Heart left ventricle (tissue), 16 donors: ENCODE results near the gene THOC5. TPM values are rescaled to one million over a fixed set of nuclear protein-coding genes. Genes with fewer than 3 reads are reported as not detected.

Experiments
- ATAC-seq, 4 donors: fragments of 200-7000 bp; cut with Tn5 transposase; one replicate each; pipeline ENCODE4 v1.9.1; 2020 to 2022; ENCODE audit warnings: moderate library complexity in 4 of 4, mild to moderate bottlenecking in 3 of 4, moderate number of reproducible peaks in 1 of 4
- DNase-seq, 5 donors: peaks; one replicate each; pipeline ENCODE4 v3.0.0-alpha.2; 2020
- H3K27ac ChIP-seq, 12 donors: fragments of 200-600 bp; sonication (generic) in 4 of 12; one replicate each; pipeline versions ENCODE4 v1.5.0 to v1.8.0; 2016 to 2022; ENCODE audit warnings: mild to moderate bottlenecking in 2 of 12
- H3K27me3 ChIP-seq, 9 donors: fragments of 200-600 bp; sonication (generic) in 2 of 9; one replicate each; pipeline versions ENCODE4 v1.5.1 to v1.8.0; 2016 to 2022; ENCODE audit warnings: mild to moderate bottlenecking in 3 of 9
- H3K36me3 ChIP-seq, 9 donors: fragments of 200-600 bp; sonication (generic) in 2 of 9; one replicate each; pipeline versions ENCODE4 v1.5.0 to v1.8.0; 2018 to 2022; ENCODE audit warnings: mild to moderate bottlenecking in 2 of 9
- H3K4me1 ChIP-seq, 12 donors: fragments of 200-600 bp; sonication (generic) in 4 of 12; one replicate each; pipeline versions ENCODE4 v1.5.0 to v1.8.0; 2016 to 2022; ENCODE audit warnings: mild to moderate bottlenecking in 3 of 12
- H3K4me3 ChIP-seq, 12 donors: fragments of 200-600 bp; sonication (generic) in 4 of 12; one replicate each; pipeline versions ENCODE4 v1.5.0 to v1.8.0; 2017 to 2022; ENCODE audit warnings: mild to moderate bottlenecking in 9 of 12, moderate library complexity in 4 of 12
- H3K9me3 ChIP-seq, 12 donors: fragments of 200-600 bp; sonication (generic) in 4 of 12; one replicate each; pipeline versions ENCODE4 v1.5.0 to v1.8.0; 2016 to 2022; ENCODE audit warnings: mild to moderate bottlenecking in 1 of 12
- CTCF ChIP-seq, 12 donors: fragments of 200-600 bp; sonication (generic) in 4 of 12; IDR thresholded peaks; one replicate each; pipeline versions ENCODE4 v1.5.0 to v1.8.0; 2018 to 2022; ENCODE audit warnings: antibody characterized with exemption in 12 of 12, mild to moderate bottlenecking in 5 of 12
- POLR2A ChIP-seq, 2 donors: fragments of 450-650 bp; IDR thresholded peaks; one replicate each; pipeline ENCODE4 v1.6.1; 2017; ENCODE audit warnings: antibody characterized with exemption in 2 of 2, mild to moderate bottlenecking in 2 of 2, moderate library complexity in 2 of 2
- WGBS, 4 donors: extraction: QIAGEN DNeasy Blood & Tissue Kit in 2 of 4; methylation state at CpG; one replicate each; pipeline versions ENCODE4 v1.1.5 to v1.1.7; 2013 to 2018; 5-methylcytosine and 5-hydroxymethylcytosine counted together
- intact Hi-C, 10 donors: fragments of 100-400 bp; cut with DNase I; formaldehyde crosslinking; loops; one replicate each; pipeline versions ENCODE4 v1.11.1 to v1.14.2; 2022
- polyA plus RNA-seq, 2 donors: library from polyadenylated mRNA; stranded (reverse); fragments of 200-250 nt; gene quantifications; one replicate each; pipeline ENCODE4 v1.2.3, GENCODE V29; 2013
- total RNA-seq, 9 donors: library from RNA; depleted of rRNA in 2 of 9; stranded (reverse); fragments of >200 nt in 2 of 9; fragmentation: NEBNext Ultra II Directional in 3 of 9; extraction: Animal tissue kit (Norgen Biotek cat#: 25700) in 3 of 9; gene quantifications; one replicate each; pipeline versions ENCODE4 v1.1.0 to v1.2.4, GENCODE V29; 2016 to 2023
- donor health status: ischemic (EF 13 %, LVEDD 7.1; RV severe dilation, severe dysfunction).
- donor health status: healthy with polysubstance abuse.
- donor health status: DM: no; HTN: yes; CAD: no.
- donor health status: DM: no; HTN: no; CAD: no.
- donor health status: ischemic (EF 25% LVEDD 6.9; RV normal size, moderate dysfunction).
- donor health status: ischemic (EF 25% LVEDD 5.7; RV mildly dilated, moderate dysfunction).
- donor health status: healthy.
- donor health status: DM: yes; HTN: yes; CAD: no.
- donor health status: ischemic (EF 35%, LVEDD 5.7; RV mildly dilated, moderate dysfunction).
- donor health status: nonischemic (EF 11% LVEDD 7.7; RV severe dilation, severe dysfunction).
- donor health status: DM: yes; HTN: yes; CAD: no.
- donor health status: PGD.
- donor health status: ischemic (EF 29% LVEDD 5.4; RV normal size, mild dysfunction).
- donor health status: nonischemic (EF 23%, LVEDD 6.1; RV moderate dilation, normal function).

Gene THOC5
- total and polyA plus RNA-seq, 11 donors = 25.5 to 88.7 (median 40.6) TPM

- intact Hi-C loops = loop anchor here in 1 of 10 donors (10.0 kb wide), 1 partner anchor 64 kb away; no protein-coding TSS in a partner anchor
- H3K9me3 ChIP-seq = no peaks in the 10 kb centered on the region
- WGBS, 4 donors = 89 to 96% (median 96%) methylated on average over 2 of the region's 2 CpGs
- no peaks in the 10 kb centered on the region for H3K4me1 ChIP-seq
- peaks cover 0 to 41% (median 15%) of the 10 kb centered on the region in 9 donors for H3K36me3 ChIP-seq
- no peak overlapping the region for H3K27ac ChIP-seq
- H3K27me3 ChIP-seq = no peaks in the 10 kb centered on the region
- DNase-seq (no peak), ATAC-seq (no peak)
- H3K4me3 ChIP-seq = no peak overlapping the region
- TF ChIP-seq POLR2A (IDR thresholded peaks at IDR 0.05) = no peak
- no peak for TF ChIP-seq CTCF (IDR thresholded peaks at IDR 0.05)
Observed at GRCh38 chr22:29570912-29571549, 17.5 kb upstream of the THOC5 start.

- no peak for DNase-seq
- H3K27ac ChIP-seq = no peak overlapping the region
- H3K9me3 ChIP-seq = no peaks in the 10 kb centered on the region
- no peaks in the 10 kb centered on the region for H3K4me1 ChIP-seq
- TF ChIP-seq CTCF (IDR thresholded peaks at IDR 0.05) = no peak
- TF ChIP-seq POLR2A (IDR thresholded peaks at IDR 0.05) = no peak
- intact Hi-C loops = loop anchor here in 1 of 10 donors (10.0 kb wide), 1 partner anchor 64 kb away; no protein-coding TSS in a partner anchor
- no peak overlapping the region for H3K4me3 ChIP-seq
- H3K27me3 ChIP-seq = no peaks in the 10 kb centered on the region
- H3K36me3 ChIP-seq = peaks cover 0 to 46% (median 15%) of the 10 kb centered on the region in 9 donors
- ATAC-seq = peak in 2 of 4 donors; percentile 18 to 27
- WGBS, 4 donors = 73 to 91% (median 89%) methylated on average over 5 to 7 of the region's 7 CpGs
Observed at GRCh38 chr22:29570456-29570855, 16.9 kb upstream of the THOC5 start.

GRCh38 chr22:29569011-29569678 lies 15.6 kb upstream of the THOC5 start:
- H3K36me3 ChIP-seq = peaks cover 0 to 49% (median 15%) of the 10 kb centered on the region in 9 donors
- intact Hi-C loops = no loop called here
- ATAC-seq = peak in 1 of 4 donors; percentile 29

More at GRCh38 chr22:29569011-29569678, 15.6 kb upstream of the THOC5 start:
- TF ChIP-seq CTCF (IDR thresholded peaks at IDR 0.05) (no peak), POLR2A (IDR thresholded peaks at IDR 0.05) (no peak)
- Histone ChIP-seq H3K4me3 (no peak overlapping the region), H3K4me1 (peaks cover 0 to 3% (median 0%) of the 10 kb centered on the region in 12 donors), H3K9me3 (no peaks in the 10 kb centered on the region), H3K27ac (no peak overlapping the region), H3K27me3 (no peaks in the 10 kb centered on the region)
- WGBS, 4 donors = 88 to 94% (median 93%) methylated on average over 7 of the region's 7 CpGs
- no peak for DNase-seq
